Measurements from ENCODE around the gene LGALS3.

- TF ChIP-seq POLR2A (IDR thresholded peaks at IDR 0.05; ENCODE audit: low read depth, low read length) (no peak), PAX5 (IDR thresholded peaks at IDR 0.05; ENCODE audit: insufficient read depth, low read length, severe bottlenecking) (no peak), POU2F2 (IDR thresholded peaks at IDR 0.05; ENCODE audit: low read depth, low read length) (no peak)
Observed at GRCh38 chr14:55146425-55146824, 17.4 kb downstream of the LGALS3 start.

All from GM12891 (cell line).